Neuron (in vitro differentiated cells): ENCODE measurements around the gene RIC8B.

ENCODE experiments used
- H2AFZ ChIP-seq: one replicate; pipeline ENCODE4 v1.6.1; 2013; ENCODE audit warnings: low read depth, mild to moderate bottlenecking, inconsistent platforms, low read length, moderate library complexity
- H3K27me3 ChIP-seq: one replicate; pipeline ENCODE4 v1.6.1; 2013; ENCODE audit warnings: low read length; ENCODE audit not compliant: insufficient read depth
- H3K36me3 ChIP-seq: one replicate; pipeline ENCODE4 v1.6.1; 2013; ENCODE audit warnings: low read length; ENCODE audit not compliant: insufficient read depth
- H3K4me1 ChIP-seq: one replicate; pipeline ENCODE4 v1.6.1; 2013; ENCODE audit warnings: low read length; ENCODE audit not compliant: insufficient read depth
- H3K4me3 ChIP-seq: 2 replicates; pipeline ENCODE4 v1.5.1; 2013; ENCODE audit warnings: mild to moderate bottlenecking, low read length, moderate library complexity
- H3K9me3 ChIP-seq: one replicate; pipeline ENCODE4 v1.6.1; 2013; ENCODE audit warnings: low read length

RIC8B gene

DNA sequence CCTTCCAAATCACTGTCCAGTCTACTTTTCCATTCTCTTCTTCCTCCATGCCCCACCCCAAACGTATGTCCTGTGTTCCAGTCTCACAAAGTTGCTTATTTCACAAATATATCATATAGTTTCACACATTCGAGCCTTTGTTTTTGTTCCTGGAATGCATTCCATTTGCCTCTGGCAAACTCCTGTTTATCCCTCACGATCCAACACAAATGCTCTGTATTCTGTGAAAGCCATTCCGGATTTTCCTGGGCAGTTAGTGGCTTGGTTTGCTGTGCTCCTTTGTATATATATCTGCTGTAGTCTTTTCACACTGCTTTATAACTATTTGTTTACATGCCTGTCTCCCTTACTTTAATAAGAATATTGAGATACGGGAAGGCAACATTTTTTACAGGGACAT is 9.0 kb downstream of the RIC8B start:
- Histone ChIP-seq H3K4me3 (no peak overlapping the region), H3K9me3 (peaks cover 14% of the 10 kb centered on the region), H3K27me3 (no peaks in the 10 kb centered on the region), H3K4me1 (no peaks in the 10 kb centered on the region), H2AFZ (no peak overlapping the region), H3K36me3 (peaks cover 33% of the 10 kb centered on the region)

DNA sequence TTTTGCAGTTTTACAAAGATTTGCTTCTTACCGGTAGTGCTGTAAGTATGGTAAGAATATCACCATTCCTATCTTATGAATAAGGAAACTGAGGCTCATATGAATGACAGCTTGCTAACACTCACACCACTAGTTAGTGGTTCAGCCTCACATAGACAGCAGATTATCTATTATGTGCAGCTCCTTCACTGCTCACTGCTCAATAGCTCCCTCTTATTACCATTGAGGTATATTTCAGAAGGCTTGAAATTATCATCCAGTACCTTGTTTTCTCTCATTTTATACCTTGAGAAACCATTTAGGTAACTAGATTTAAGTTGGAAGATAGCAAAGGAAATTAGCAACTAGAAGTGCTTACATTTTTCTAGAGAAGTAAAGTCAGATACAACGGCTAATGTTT is 15.5 kb downstream of the RIC8B start:
- Histone ChIP-seq H3K4me3 (no peak overlapping the region), H3K27me3 (no peaks in the 10 kb centered on the region), H3K4me1 (no peaks in the 10 kb centered on the region), H3K36me3 (peaks cover 64% of the 10 kb centered on the region), H2AFZ (no peak overlapping the region), H3K9me3 (peaks cover 26% of the 10 kb centered on the region)

DNA sequence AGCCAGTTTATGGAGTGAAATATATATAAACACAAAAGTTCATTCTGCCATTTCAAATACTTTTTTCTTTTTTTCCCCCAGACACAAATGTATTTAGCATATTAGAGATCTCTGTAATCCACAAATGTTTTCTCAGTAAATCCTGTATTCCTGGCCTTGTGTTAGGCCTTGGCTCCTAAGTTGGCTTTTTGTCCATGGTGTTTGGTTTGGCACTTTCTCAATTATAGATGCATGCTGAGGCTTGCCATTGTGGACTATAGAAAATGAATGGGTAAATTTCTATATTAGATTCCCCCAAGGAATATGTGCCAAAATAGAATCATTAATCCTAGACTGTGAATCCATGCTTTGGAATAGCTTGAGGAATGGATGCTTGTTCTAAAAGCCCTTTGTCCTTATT is 17.0 kb downstream of the RIC8B start:
- Histone ChIP-seq H3K27me3 (no peaks in the 10 kb centered on the region), H2AFZ (no peak overlapping the region), H3K36me3 (peaks cover 59% of the 10 kb centered on the region), H3K4me3 (no peak overlapping the region), H3K9me3 (peaks cover 25% of the 10 kb centered on the region), H3K4me1 (no peaks in the 10 kb centered on the region)

DNA sequence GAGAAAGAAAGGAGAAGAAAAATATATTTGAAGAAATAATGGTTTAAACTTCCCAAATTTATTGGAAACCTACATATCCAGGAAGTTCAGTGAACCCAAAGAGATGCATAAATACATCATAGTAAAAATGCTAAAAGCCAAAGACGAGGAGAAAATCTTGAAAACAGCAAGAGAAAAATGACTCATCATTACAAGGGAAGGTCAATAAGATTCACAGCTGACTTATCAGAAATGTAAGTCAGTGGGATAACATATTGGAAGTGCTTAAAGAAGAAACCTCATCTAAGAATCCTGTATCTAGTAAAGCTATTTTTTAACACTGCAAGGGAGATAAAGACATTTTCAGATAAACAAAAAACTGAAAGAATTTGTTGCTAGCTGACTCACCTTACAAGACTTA is 19.9 kb downstream of the RIC8B start:
- H3K36me3 ChIP-seq: peaks cover 44% of the 10 kb centered on the region
- H3K4me3 ChIP-seq: no peak overlapping the region
- H3K4me1 ChIP-seq: no peaks in the 10 kb centered on the region
- no peaks in the 10 kb centered on the region for H3K27me3 ChIP-seq
- peaks cover 14% of the 10 kb centered on the region for H3K9me3 ChIP-seq
- H2AFZ ChIP-seq: no peak overlapping the region

DNA sequence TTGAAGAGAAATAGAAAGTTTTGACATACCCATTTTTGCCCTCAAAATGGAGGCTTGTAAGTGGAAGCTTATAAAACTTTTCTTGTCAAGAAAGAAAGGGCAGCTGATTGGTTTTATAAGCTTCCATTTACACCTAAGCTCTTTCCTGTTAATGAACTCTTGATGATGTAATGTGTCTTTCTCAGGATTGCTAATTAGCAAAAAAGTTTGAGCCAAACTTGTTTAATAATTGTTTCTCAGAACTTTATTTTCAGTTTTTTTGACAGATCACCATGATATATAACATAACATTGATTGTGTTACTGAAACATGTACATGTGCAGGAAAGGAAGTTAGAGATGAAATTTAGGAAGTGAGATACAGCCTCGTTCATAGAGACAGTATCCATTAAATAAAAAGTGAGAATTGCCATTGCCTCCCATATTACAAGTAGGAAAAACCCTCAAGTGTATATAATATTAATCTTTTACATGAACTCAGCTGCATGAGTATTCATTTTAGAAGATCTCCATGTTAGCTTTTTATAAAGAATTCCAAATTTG is 26.8 kb downstream of the RIC8B start:
- H2AFZ ChIP-seq: no peak overlapping the region
- H3K4me1 ChIP-seq: no peaks in the 10 kb centered on the region
- no peak overlapping the region for H3K4me3 ChIP-seq
- no peaks in the 10 kb centered on the region for H3K9me3 ChIP-seq
- peaks cover 33% of the 10 kb centered on the region for H3K36me3 ChIP-seq
- no peaks in the 10 kb centered on the region for H3K27me3 ChIP-seq

DNA sequence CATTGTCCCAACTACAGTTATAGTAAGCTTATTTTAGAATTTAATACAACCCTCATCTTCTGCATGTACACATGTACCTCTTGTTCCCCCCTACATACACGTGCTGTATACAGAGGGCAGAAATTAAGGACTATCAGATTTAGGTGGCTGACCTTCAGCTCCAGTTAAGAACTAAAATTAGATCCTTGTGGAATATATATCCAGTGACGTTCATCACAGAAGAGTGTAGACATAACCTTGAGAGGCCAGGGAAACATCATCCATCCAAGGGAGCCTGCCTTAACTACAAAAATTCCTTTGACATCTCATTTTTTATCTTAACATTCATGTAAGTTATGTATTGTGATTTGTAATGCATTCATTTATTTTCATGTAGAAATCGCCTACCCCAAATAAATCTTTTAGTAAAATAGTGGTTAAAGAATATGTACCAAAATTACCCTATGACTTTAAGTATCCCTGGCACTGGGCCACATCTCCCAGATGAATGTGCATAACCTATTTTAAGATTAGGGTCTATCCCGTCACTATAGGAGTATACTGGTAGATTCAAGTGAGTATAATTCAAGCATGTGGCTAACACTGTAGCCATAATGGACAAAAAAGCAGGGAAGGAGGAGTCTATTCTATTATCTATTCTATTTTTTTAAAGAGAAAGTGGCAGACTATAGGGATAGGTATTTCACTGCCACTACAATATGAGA is 27.5 kb downstream of the RIC8B start:
- no peak overlapping the region for H2AFZ ChIP-seq
- no peaks in the 10 kb centered on the region for H3K9me3 ChIP-seq
- H3K4me1 ChIP-seq: no peaks in the 10 kb centered on the region
- no peak overlapping the region for H3K4me3 ChIP-seq
- H3K36me3 ChIP-seq: peaks cover 36% of the 10 kb centered on the region
- no peaks in the 10 kb centered on the region for H3K27me3 ChIP-seq

DNA sequence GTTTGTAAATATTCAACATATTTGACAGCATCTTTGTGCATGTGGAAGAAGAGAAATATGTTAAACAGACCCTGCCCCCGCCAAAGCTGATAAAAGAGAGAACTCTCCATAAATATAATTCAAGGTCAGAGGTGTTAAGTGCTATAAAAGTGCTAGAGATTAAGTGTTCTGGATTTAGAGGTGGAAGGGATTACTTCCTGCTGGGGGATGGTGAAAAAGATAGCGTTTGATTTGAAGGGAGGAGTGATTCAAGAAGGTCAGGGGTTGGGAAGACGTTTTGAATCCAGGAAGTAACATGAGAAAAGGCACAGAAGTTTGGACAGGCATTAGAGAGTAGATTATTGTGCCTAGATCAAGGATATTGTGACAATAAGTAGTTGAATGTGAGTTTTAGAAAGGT is 30.2 kb downstream of the RIC8B start:
- Histone ChIP-seq H3K4me1 (no peaks in the 10 kb centered on the region), H3K4me3 (no peak overlapping the region), H3K27me3 (no peaks in the 10 kb centered on the region), H3K9me3 (no peaks in the 10 kb centered on the region), H2AFZ (no peak overlapping the region), H3K36me3 (peaks cover 37% of the 10 kb centered on the region)

DNA sequence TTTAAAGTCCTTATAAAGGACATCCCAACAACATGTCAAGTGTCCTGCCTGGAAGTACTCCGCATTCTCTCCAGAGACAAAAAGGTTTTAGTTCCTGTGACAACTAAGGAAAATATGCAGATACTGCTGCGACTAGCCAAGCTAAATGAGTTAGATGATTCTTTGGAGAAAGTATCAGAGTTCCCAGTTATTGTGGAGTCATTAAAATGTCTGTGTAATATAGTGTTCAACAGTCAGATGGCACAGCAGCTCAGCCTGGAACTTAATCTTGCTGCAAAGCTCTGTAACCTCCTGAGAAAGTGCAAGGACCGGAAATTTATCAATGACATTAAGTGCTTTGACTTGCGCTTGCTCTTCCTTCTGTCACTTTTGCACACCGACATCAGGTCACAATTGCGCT is 40.2 kb downstream of the RIC8B start:
- peaks cover 37% of the 10 kb centered on the region for H3K36me3 ChIP-seq

DNA sequence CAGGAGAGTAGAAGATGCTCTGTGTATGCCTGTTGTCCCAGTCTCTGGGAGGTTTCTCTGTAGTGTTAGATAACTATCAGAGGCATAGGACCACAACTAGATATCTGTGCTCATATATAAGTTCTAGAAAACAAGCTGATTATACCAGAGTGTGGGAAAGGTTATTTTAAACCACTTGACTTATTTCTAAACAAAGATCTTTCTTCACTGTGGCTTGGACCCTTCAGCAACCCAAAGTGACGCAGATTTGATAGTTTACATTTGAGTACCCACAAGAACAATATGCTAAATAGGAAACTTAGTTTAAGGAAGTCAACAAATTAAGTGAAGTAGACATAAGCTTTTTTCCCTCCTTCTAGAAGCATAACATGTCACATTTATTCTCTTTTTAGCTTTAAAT is 41.3 kb downstream of the RIC8B start:
- Histone ChIP-seq H3K4me1 (no peaks in the 10 kb centered on the region), H2AFZ (no peak overlapping the region), H3K9me3 (peaks cover 2% of the 10 kb centered on the region), H3K27me3 (no peaks in the 10 kb centered on the region), H3K36me3 (peaks cover 43% of the 10 kb centered on the region), H3K4me3 (no peak overlapping the region)

More for the DNA sequence above, 40.2 kb downstream of the RIC8B start:
- Histone ChIP-seq H3K4me3 (no peak overlapping the region), H3K9me3 (peaks cover 2% of the 10 kb centered on the region), H3K4me1 (no peaks in the 10 kb centered on the region), H2AFZ (no peak overlapping the region), H3K27me3 (no peaks in the 10 kb centered on the region)

DNA sequence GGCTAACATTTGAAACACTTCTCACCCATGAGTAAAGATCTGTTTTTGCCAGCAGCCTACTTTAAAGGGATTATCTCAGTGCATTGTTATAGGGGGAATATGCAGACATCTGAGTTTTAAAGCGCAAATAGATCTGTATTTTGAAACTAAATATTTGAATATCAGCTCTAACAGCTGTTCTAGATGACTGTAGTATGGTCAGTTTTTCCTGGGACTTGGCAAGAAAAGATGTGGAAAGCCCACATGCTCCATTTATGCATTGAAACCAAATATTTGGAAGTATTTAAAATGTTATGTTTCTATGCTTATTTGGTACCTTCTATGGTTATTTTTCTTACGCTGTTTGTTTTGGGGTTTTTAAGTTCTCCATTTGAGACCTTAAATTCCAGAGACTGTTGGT is 41.7 kb downstream of the RIC8B start:
- Histone ChIP-seq H3K27me3 (no peaks in the 10 kb centered on the region), H2AFZ (no peak overlapping the region), H3K4me3 (no peak overlapping the region), H3K9me3 (peaks cover 2% of the 10 kb centered on the region), H3K4me1 (no peaks in the 10 kb centered on the region), H3K36me3 (peaks cover 43% of the 10 kb centered on the region)

DNA sequence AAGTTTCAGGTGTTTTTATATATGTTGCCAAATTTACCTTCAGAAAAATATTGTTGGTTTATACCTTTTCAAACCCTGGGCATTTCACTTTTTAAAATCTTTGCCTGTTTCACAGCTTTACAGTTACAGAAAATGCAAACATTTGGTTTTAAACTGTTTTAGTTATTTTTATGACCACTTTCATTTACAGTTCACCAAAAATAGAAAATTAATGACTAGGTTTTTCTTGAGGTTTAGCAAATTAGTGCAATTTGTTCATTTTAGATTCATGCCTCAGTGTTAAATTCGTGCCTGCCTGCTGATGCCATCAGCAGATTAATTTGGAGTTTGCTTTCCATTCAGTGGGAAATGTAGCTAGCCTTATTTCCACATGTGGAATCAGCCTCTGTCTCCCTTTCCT is 45.5 kb downstream of the RIC8B start:
- Histone ChIP-seq H3K9me3 (no peaks in the 10 kb centered on the region), H3K27me3 (no peaks in the 10 kb centered on the region), H3K4me3 (no peak overlapping the region), H3K36me3 (peaks cover 42% of the 10 kb centered on the region), H3K4me1 (no peaks in the 10 kb centered on the region), H2AFZ (no peak overlapping the region)

DNA sequence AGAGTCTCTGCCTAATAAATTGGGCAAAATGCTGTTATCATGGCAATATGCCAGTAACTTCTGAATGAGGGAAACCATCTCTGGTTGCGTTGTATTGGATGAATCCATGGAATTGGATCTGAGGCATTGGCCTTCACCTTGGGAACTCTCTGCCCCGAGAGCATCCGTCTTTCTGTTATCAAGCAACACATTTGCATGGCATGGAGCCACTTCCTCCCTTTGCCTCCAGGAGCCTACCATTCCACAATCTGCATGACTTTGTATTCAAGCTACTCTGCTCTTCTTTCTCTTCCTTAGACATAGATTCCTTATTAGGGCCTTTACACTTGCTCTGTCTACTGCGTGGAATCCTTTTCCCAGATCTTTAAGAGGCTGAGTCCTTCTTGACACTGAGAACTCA is 57.2 kb downstream of the RIC8B start:
- H3K9me3 ChIP-seq: peaks cover 2% of the 10 kb centered on the region
- H3K4me1 ChIP-seq: no peaks in the 10 kb centered on the region
- H2AFZ ChIP-seq: no peak overlapping the region
- H3K4me3 ChIP-seq: no peak overlapping the region
- peaks cover 30% of the 10 kb centered on the region for H3K36me3 ChIP-seq
- no peaks in the 10 kb centered on the region for H3K27me3 ChIP-seq

DNA sequence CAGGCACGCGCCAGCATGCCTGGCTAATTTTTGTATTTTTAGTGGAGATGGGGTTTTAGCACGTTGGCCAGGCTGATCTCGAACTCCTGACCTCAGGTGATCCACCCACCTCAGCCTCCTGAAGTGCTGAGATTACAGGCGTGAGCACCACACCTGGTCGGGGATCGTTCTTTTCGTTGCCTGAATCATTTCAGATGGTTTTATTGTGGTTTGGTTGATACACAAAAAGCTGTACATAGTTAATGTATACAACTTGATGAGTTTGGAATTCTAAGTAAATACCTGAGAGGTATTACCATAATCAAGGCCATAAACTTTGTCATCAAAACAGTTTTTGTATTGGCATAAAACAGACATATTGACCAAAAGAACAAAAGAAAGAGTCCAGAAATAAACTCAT is 63.3 kb downstream of the RIC8B start:
- H3K4me1 ChIP-seq: peaks cover 33% of the 10 kb centered on the region
- H3K9me3 ChIP-seq: peaks cover 2% of the 10 kb centered on the region
- H3K27me3 ChIP-seq: no peaks in the 10 kb centered on the region
- no peak overlapping the region for H3K4me3 ChIP-seq
- no peak overlapping the region for H2AFZ ChIP-seq
- peaks cover 18% of the 10 kb centered on the region for H3K36me3 ChIP-seq

DNA sequence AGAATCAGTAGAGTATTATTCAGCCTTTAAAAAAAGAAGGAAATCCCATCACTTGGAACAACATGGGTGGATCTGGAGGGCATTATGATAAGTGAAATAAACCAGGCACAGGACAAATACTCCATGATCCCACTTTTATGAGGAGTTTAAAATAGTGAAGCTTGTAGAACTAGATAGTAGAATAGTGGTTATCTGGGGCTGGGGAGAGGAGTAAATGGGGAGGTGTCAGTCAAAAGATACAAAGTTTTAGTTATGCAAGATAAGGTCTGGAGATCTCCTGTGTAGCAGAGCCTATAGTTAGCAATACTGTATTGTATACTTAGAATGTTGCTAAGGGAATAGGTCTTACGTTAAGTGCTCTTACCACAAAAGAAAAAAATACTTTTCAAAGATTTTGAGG is 64.9 kb downstream of the RIC8B start:
- H3K27me3 ChIP-seq: no peaks in the 10 kb centered on the region
- no peaks in the 10 kb centered on the region for H3K9me3 ChIP-seq
- H2AFZ ChIP-seq: no peak overlapping the region
- peaks cover 33% of the 10 kb centered on the region for H3K4me1 ChIP-seq
- H3K4me3 ChIP-seq: no peak overlapping the region
- H3K36me3 ChIP-seq: peaks cover 22% of the 10 kb centered on the region
